Measurements from ENCODE around the gene ZNF511. TPM values are rescaled to one million over a fixed set of nuclear protein-coding genes. Genes with fewer than 3 reads are reported as not detected.

ZNF511 gene
- total RNA-seq, 1 experiment from 2014 or later: 48.7 TPM

GRCh38 chr10:133337370-133337725, 28.6 kb downstream of the ZNF511 start:
- peaks cover 43% of the 10 kb centered on the region for H3K27me3 ChIP-seq (ENCODE audit: control insufficient read depth, insufficient read depth, low read length)
- H3K36me3 ChIP-seq (replicated peaks; ENCODE audit: control insufficient read depth, insufficient read depth, low read length): no peaks in the 10 kb centered on the region
- no peak overlapping the region for H3K4me3 ChIP-seq (ENCODE audit: insufficient read depth, low read depth, low read length)
- DNase-seq: no peak

DNA sequence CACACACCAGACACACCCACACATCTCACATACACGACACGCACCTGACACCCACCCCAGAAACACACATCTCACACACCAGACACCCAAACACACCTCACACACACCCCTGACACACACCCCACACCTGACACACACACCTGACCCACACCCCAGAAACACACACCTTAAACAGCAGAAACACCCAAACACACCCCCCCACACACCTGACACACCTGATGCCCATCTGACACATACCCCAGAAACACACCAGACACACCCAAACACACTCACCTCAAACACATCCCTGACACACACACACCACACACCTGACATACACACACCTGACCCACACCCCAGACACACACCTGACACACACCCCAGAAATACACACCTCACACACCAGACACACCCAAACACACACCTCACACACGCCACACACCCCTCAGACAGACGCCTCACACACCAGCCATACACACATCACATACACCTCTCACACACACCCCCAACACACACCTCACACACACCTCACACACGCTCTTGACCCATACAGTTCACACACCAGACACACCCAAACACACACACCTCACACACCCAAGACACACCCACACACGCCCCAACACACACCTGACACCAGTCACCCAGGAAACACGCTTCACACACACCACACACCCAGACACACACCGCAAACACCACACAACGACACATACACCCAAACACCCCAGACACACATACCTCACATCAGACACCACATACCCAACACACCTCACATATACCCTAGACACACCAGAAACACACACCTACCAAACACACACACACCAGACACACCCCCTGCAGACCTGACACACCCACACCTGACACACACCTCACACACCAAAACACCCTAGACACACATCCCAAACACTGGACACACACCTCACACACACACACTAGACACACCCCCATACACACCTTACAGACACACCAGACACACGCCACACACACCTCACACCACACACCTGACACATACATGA, 29.7 kb downstream of the ZNF511 start:
- no peak for DNase-seq

GRCh38 chr10:133339708-133340380, 31.1 kb downstream of the ZNF511 start:
- DNase-seq: peak; percentile 54
- Histone ChIP-seq H3K36me3 (replicated peaks; ENCODE audit: control insufficient read depth, insufficient read depth, low read length) (no peaks in the 10 kb centered on the region), H3K27me3 (ENCODE audit: control insufficient read depth, insufficient read depth, low read length) (peaks cover 28% of the 10 kb centered on the region), H3K4me3 (ENCODE audit: insufficient read depth, low read depth, low read length) (no peak overlapping the region)

More for the DNA sequence above, 29.7 kb downstream of the ZNF511 start:
- H3K4me3 ChIP-seq (ENCODE audit: insufficient read depth, low read depth, low read length): no peak overlapping the region
- no peaks in the 10 kb centered on the region for H3K36me3 ChIP-seq (replicated peaks; ENCODE audit: control insufficient read depth, insufficient read depth, low read length)
- H3K27me3 ChIP-seq (ENCODE audit: control insufficient read depth, insufficient read depth, low read length): peaks cover 37% of the 10 kb centered on the region

DNA sequence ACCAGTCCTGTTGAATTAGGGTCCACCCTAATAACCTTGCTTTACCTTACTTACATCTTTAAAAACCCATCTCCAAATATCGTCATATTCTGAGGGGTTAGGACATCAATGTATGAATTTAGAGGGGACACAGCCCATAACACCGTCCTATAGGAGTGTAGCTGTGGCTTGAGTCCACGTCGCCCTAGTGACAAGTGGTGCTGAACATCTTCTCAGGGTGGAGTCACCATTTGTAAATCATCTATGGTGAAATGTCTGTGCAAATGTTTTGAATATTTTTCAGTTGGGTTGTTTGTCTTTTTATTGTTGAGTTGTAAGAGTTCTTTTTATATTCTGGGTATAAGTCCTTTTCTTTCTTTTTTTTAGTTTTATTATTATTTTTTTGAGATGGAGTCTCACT, 33.3 kb downstream of the ZNF511 start:
- Histone ChIP-seq H3K36me3 (replicated peaks; ENCODE audit: control insufficient read depth, insufficient read depth, low read length) (no peaks in the 10 kb centered on the region), H3K27me3 (ENCODE audit: control insufficient read depth, insufficient read depth, low read length) (peaks cover 7% of the 10 kb centered on the region), H3K4me3 (ENCODE audit: insufficient read depth, low read depth, low read length) (no peak overlapping the region)
- no peak for DNase-seq

DNA sequence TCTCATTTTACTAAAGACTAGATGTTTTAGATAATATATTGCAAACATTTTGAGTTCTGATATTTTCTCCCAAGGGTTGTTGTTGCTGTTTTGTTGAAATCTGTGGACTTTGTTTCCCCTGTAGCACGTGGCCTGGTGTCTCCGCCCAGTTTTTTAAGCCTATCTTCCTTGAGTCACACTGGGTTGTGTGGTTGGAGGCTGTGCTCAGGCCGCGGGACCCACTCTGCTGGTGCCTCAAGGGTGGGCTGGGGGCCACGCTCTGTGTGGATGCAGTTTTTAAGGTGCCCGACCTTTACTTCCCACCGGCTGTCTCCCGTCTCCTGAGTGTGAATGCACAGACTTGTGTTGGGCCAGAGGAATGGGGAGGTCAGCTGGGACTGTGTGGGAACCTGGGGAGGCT, 34.2 kb downstream of the ZNF511 start:
- no peak for DNase-seq
- no peaks in the 10 kb centered on the region for H3K36me3 ChIP-seq (replicated peaks; ENCODE audit: control insufficient read depth, insufficient read depth, low read length)
- peaks cover 1% of the 10 kb centered on the region; the same call in 1 of the 2 replicates for H3K27me3 ChIP-seq (ENCODE audit: control insufficient read depth, insufficient read depth, low read length)
- H3K4me3 ChIP-seq (ENCODE audit: insufficient read depth, low read depth, low read length): no peak overlapping the region

GRCh38 chr10:133343558-133343957, 34.8 kb downstream of the ZNF511 start:
- H3K4me3 ChIP-seq (ENCODE audit: insufficient read depth, low read depth, low read length): no peak overlapping the region
- H3K27me3 ChIP-seq (ENCODE audit: control insufficient read depth, insufficient read depth, low read length): peaks cover 1% of the 10 kb centered on the region; the same call in 1 of the 2 replicates
- H3K36me3 ChIP-seq (replicated peaks; ENCODE audit: control insufficient read depth, insufficient read depth, low read length): no peaks in the 10 kb centered on the region
- no peak for DNase-seq

DNA sequence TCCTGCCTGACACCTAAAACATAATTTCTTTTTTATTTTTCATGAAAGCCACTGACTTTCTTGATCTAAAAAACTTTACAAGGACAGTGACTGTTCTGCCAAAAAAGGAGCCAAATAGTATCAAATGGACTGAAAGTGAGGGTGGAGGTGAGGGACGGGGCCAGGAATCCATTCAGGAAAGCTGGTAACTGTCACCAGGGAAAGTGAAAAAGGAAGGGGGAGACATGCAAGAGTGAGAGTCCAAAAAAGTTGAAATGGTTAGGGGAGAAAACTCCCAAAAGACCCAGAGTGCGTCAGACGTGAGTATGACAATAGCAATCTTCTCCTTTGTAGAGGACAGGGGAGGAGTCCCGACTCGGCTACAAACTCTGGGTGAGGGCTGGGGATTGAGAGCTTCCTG, 35.5 kb downstream of the ZNF511 start:
- H3K4me3 ChIP-seq (ENCODE audit: insufficient read depth, low read depth, low read length): no peak overlapping the region
- no peaks in the 10 kb centered on the region for H3K36me3 ChIP-seq (replicated peaks; ENCODE audit: control insufficient read depth, insufficient read depth, low read length)
- DNase-seq: no peak
- H3K27me3 ChIP-seq (ENCODE audit: control insufficient read depth, insufficient read depth, low read length): peaks cover 1% of the 10 kb centered on the region; the same call in 1 of the 2 replicates

DNA sequence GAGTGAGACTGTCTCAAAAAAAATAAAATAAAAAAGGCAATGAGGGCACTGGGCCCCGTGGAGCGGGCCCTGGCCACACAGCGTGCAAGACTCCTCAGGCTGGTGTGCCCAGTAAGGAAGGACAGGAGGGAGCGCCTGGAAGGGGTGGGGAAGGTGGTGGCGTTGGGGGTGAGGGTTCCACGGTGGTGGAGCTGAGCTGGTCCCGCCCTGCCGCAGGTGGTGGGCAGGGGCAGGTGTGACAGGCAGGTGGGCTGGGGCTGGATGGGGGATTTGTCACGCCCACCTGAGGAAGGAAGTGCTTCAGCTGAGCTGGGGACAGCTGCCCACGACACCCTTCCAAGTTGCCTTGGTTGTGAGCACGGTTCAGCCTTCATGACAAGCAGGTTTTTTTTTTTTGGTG, 37.7 kb downstream of the ZNF511 start:
- no peak overlapping the region for H3K4me3 ChIP-seq (ENCODE audit: insufficient read depth, low read depth, low read length)
- peaks cover 1% of the 10 kb centered on the region for H3K27me3 ChIP-seq (ENCODE audit: control insufficient read depth, insufficient read depth, low read length)
- H3K36me3 ChIP-seq (replicated peaks; ENCODE audit: control insufficient read depth, insufficient read depth, low read length): no peaks in the 10 kb centered on the region
- peak; percentile 73 for DNase-seq

DNA sequence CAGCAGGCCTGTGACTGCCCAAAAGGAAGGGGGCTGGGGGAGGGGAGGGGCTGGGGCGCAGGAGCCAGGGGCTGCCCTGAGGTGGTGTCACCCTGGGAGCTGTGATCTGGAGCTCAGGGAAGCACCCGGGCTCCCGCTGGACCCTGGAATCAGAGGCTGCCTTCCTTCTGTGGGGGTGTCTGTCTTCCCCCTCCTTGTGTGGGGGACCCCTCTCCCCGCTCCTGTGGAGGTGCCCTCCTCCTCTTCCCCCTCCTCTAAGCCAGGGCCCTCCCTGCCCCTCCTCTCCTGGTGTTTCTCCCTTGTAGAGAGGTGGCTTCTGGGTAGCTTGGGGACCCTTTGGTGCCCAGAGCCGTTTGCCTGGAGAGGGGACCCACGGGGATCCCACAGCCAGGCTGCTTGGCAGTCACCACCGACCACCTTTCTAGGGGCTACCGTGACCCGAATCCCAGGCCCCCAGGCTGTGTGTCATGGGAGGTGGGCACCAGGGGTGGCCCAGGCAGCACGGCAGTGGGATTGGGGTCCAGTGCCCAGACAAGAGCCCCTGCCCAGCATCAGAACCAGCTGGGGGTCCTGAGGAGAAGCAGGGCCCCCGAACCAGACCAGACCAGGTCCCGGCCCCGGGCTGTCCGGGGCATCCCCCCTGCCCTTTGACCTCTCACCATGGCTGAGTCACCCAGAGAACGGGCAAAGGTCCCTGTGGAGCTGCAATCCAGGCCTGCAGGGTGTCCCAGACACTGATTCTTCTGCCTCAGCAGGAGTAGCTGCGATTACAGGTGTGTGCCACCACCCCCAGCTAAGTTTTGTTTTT, 39.2 kb downstream of the ZNF511 start:
- no peak overlapping the region for H3K4me3 ChIP-seq (ENCODE audit: insufficient read depth, low read depth, low read length)
- DNase-seq: peak; percentile 73
- no peaks in the 10 kb centered on the region for H3K36me3 ChIP-seq (replicated peaks; ENCODE audit: control insufficient read depth, insufficient read depth, low read length)
- H3K27me3 ChIP-seq (ENCODE audit: control insufficient read depth, insufficient read depth, low read length): peaks cover 1% of the 10 kb centered on the region

DNA sequence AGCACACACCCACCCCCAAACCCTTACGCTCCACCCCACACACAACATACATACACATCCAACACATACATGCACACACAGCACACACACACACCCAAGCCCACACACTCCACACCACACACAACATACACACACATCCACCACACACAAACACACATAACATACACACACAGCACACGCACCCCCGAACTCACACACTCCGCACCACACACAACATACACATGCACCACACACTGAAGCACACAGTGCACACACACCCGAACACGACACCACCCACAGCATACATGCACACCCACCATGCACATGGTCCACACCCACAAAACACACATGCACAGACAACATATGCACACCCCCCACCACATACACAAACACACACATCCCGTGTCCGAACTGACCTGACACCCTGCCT, 40.5 kb downstream of the ZNF511 start:
- Histone ChIP-seq H3K36me3 (replicated peaks; ENCODE audit: control insufficient read depth, insufficient read depth, low read length) (no peaks in the 10 kb centered on the region), H3K27me3 (ENCODE audit: control insufficient read depth, insufficient read depth, low read length) (no peaks in the 10 kb centered on the region; the same call in none of the 2 replicates), H3K4me3 (ENCODE audit: insufficient read depth, low read depth, low read length) (no peak overlapping the region)
- DNase-seq: no peak

- Histone ChIP-seq H3K27me3 (ENCODE audit: control insufficient read depth, insufficient read depth, low read length) (no peaks in the 10 kb centered on the region; the same call in none of the 2 replicates), H3K36me3 (replicated peaks; ENCODE audit: control insufficient read depth, insufficient read depth, low read length) (no peaks in the 10 kb centered on the region), H3K4me3 (ENCODE audit: insufficient read depth, low read depth, low read length) (no peak overlapping the region)
- no peak for DNase-seq
These were observed 40.9 kb downstream of the ZNF511 start for GRCh38 chr10:133349577-133350011.

- DNase-seq: peak; percentile 44
- Histone ChIP-seq H3K36me3 (replicated peaks; ENCODE audit: control insufficient read depth, insufficient read depth, low read length) (peaks cover 3% of the 10 kb centered on the region), H3K27me3 (ENCODE audit: control insufficient read depth, insufficient read depth, low read length) (no peaks in the 10 kb centered on the region; the same call in 1 of the 2 replicates), H3K4me3 (ENCODE audit: insufficient read depth, low read depth, low read length) (no peak overlapping the region)
These were observed 41.7 kb downstream of the ZNF511 start for GRCh38 chr10:133350283-133350949.

GRCh38 chr10:133350950-133351329, 42.2 kb downstream of the ZNF511 start:
- peaks cover 4% of the 10 kb centered on the region for H3K36me3 ChIP-seq (replicated peaks; ENCODE audit: control insufficient read depth, insufficient read depth, low read length)
- H3K4me3 ChIP-seq (ENCODE audit: insufficient read depth, low read depth, low read length): no peak overlapping the region
- no peaks in the 10 kb centered on the region; the same call in 1 of the 2 replicates for H3K27me3 ChIP-seq (ENCODE audit: control insufficient read depth, insufficient read depth, low read length)
- DNase-seq: peak; percentile 61

Data from H7 (cell line).